ENCODE data around the gene TRIM14.

- TF ChIP-seq, protein P1, sequence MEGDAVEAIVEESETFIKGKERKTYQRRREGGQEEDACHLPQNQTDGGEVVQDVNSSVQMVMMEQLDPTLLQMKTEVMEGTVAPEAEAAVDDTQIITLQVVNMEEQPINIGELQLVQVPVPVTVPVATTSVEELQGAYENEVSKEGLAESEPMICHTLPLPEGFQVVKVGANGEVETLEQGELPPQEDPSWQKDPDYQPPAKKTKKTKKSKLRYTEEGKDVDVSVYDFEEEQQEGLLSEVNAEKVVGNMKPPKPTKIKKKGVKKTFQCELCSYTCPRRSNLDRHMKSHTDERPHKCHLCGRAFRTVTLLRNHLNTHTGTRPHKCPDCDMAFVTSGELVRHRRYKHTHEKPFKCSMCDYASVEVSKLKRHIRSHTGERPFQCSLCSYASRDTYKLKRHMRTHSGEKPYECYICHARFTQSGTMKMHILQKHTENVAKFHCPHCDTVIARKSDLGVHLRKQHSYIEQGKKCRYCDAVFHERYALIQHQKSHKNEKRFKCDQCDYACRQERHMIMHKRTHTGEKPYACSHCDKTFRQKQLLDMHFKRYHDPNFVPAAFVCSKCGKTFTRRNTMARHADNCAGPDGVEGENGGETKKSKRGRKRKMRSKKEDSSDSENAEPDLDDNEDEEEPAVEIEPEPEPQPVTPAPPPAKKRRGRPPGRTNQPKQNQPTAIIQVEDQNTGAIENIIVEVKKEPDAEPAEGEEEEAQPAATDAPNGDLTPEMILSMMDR (conservative IDR thresholded peaks at IDR 0.05; ENCODE audit: low read length) = no peak
- TF ChIP-seq EZH2phosphoT487 (IDR thresholded peaks at IDR 0.05; ENCODE audit: borderline replicate concordance) = no peak
Observed at GRCh38 chr9:98094316-98094715, 24.7 kb downstream of the TRIM14 start.
